Neural cell (in vitro differentiated cells): ENCODE measurements around the gene PRPF40B. TPM values are rescaled to one million over a fixed set of nuclear protein-coding genes. Genes with fewer than 3 reads are reported as not detected.

ENCODE experiments used
- H2AFZ ChIP-seq: fragments of 200-600, 300-800 bp; sonication (generic), shearing (Covaris generic); 2 replicates; pipeline ENCODE4 v1.6.0; 2014; ENCODE audit warnings: low read depth, mild to moderate bottlenecking, antibody characterized with exemption, low read length, moderate library complexity
- H3F3A ChIP-seq: fragments of 200-600 bp; shearing (Covaris generic); 2 replicates; pipeline ENCODE4 v1.6.1; 2016; ENCODE audit warnings: mild to moderate bottlenecking, moderate library complexity, mixed read lengths, antibody characterized with exemption, low read length; ENCODE audit not compliant: insufficient read depth, poor library complexity, severe bottlenecking
- H3K27ac ChIP-seq: fragments of 200-600, 300-800 bp; sonication (generic), shearing (Covaris generic); 2 replicates; pipeline ENCODE4 v1.5.1; 2014; ENCODE audit warnings: mild to moderate bottlenecking, low read length, moderate library complexity
- H3K27me3 ChIP-seq: fragments of 300-800, 200-600 bp; sonication (generic), shearing (Covaris generic); 2 replicates; pipeline ENCODE4 v1.6.0; 2014; ENCODE audit warnings: mild to moderate bottlenecking, low read depth, low read length, moderate library complexity; ENCODE audit not compliant: insufficient read depth
- H3K36me3 ChIP-seq: fragments of 300-800, 200-600 bp; sonication (generic), shearing (Covaris generic); 2 replicates; pipeline ENCODE4 v1.5.1; 2014; ENCODE audit warnings: mild to moderate bottlenecking, antibody characterized with exemption, low read length, moderate library complexity; ENCODE audit not compliant: insufficient read depth
- H3K4me2 ChIP-seq: fragments of 300-800, 200-600 bp; sonication (generic), shearing (Covaris generic); 2 replicates; pipeline ENCODE4 v1.6.0; 2014; ENCODE audit warnings: mild to moderate bottlenecking, low read length
- H3K4me3 ChIP-seq: fragments of 300-800, 200-600 bp; sonication (generic), shearing (Covaris generic); 2 replicates; pipeline ENCODE4 v1.5.1; 2014; ENCODE audit warnings: mild to moderate bottlenecking, low read length, moderate library complexity
- H3K79me2 ChIP-seq: fragments of 200-600 bp; shearing (Covaris generic); replicated peaks from 2 replicates; pipeline ENCODE4 v1.6.0; 2014; ENCODE audit warnings: mild to moderate bottlenecking, low read length, moderate library complexity; ENCODE audit not compliant: insufficient read depth
- H3K9ac ChIP-seq: fragments of 300-800, 200-600 bp; sonication (generic), shearing (Covaris generic); 2 replicates; pipeline ENCODE4 v1.6.1; 2016; ENCODE audit warnings: mild to moderate bottlenecking, low read length, mixed read lengths
- H3K9me2 ChIP-seq: fragments of 200-600 bp; shearing (Covaris generic); 2 replicates; pipeline ENCODE4 v1.6.1; 2016; ENCODE audit warnings: mild to moderate bottlenecking, low read length, mixed read lengths; ENCODE audit not compliant: insufficient read depth
- H3K9me3 ChIP-seq: fragments of 200-600, 300-800 bp; sonication (generic), shearing (Covaris generic); 2 replicates; pipeline ENCODE4 v1.6.1; 2016; ENCODE audit warnings: mild to moderate bottlenecking, mixed run types, low read length, moderate library complexity, mixed read lengths
- H4K20me1 ChIP-seq: fragments of 200-600 bp; shearing (Covaris generic); 2 replicates; pipeline ENCODE4 v1.6.1; 2016; ENCODE audit warnings: mild to moderate bottlenecking, mixed run types; ENCODE audit not compliant: insufficient read depth
- CTCF ChIP-seq: fragments of 450-650 bp; IDR thresholded peaks from 2 replicates; pipeline ENCODE4 v1.5.1; 2014; ENCODE audit warnings: antibody characterized with exemption, mild to moderate bottlenecking, moderate library complexity; ENCODE audit not compliant: poor library complexity, severe bottlenecking
- EP300 ChIP-seq: fragments of 450-650 bp; conservative IDR thresholded peaks from 2 replicates; pipeline ENCODE4 v1.6.1; 2014; ENCODE audit warnings: antibody characterized with exemption, mild to moderate bottlenecking, moderate library complexity; ENCODE audit not compliant: poor library complexity, severe bottlenecking
- EZH2 ChIP-seq: fragments of 200-600, 300-800 bp; shearing (Covaris generic), sonication (generic); IDR thresholded peaks from 2 replicates; pipeline ENCODE4 v1.6.1; 2014; ENCODE audit warnings: antibody characterized with exemption, low read length, borderline replicate concordance, mild to moderate bottlenecking; ENCODE audit not compliant: insufficient read depth, poor library complexity, severe bottlenecking
- MXI1 ChIP-seq: fragments of 450-650 bp; conservative IDR thresholded peaks from 2 replicates; pipeline ENCODE4 v1.6.1; 2014; ENCODE audit warnings: antibody characterized with exemption, mild to moderate bottlenecking; ENCODE audit not compliant: poor library complexity, severe bottlenecking
- POLR2AphosphoS5 ChIP-seq: IDR thresholded peaks from 2 replicates; pipeline ENCODE4 v1.6.1; 2012
- RAD21 ChIP-seq: fragments of 450-650 bp; conservative IDR thresholded peaks from 2 replicates; pipeline ENCODE4 v1.6.1; 2014; ENCODE audit warnings: antibody characterized with exemption, mild to moderate bottlenecking, moderate library complexity
- REST ChIP-seq: IDR thresholded peaks from 2 replicates; pipeline ENCODE4 v1.6.1; 2012; ENCODE audit warnings: borderline replicate concordance
- SMC3 ChIP-seq: fragments of 450-650 bp; conservative IDR thresholded peaks from 2 replicates; pipeline ENCODE4 v1.6.1; 2014; ENCODE audit warnings: antibody characterized with exemption, mild to moderate bottlenecking, moderate library complexity; ENCODE audit not compliant: poor library complexity
- TAF1 ChIP-seq: IDR thresholded peaks from 2 replicates; pipeline ENCODE4 v1.6.1; 2012; ENCODE audit warnings: low read depth
- polyA minus RNA-seq: library from RNA; depleted of rRNA, polyadenylated mRNA; stranded (reverse); fragments of >200 nt; gene quantifications from 2 replicates; pipeline ENCODE4 v1.2.3, GENCODE V29; 2014
- polyA plus RNA-seq: library from polyadenylated mRNA; depleted of rRNA; stranded (reverse); fragments of >200 nt; gene quantifications from 2 replicates; pipeline ENCODE4 v1.2.3, GENCODE V29; 2014

Gene PRPF40B
- 42.0 and 48.4 TPM in 2 replicates for polyA plus RNA-seq
- 23.1 and 28.4 TPM in 2 replicates for polyA minus RNA-seq

- H3K9me2 ChIP-seq = no peaks in the 10 kb centered on the region
- peak within 1 kb of the TSS; percentile 86 for H3K4me3 ChIP-seq
- H3K27me3 ChIP-seq = no peaks in the 10 kb centered on the region
- H2AFZ ChIP-seq = peak within 1 kb of the TSS; percentile 58
- H3K27ac ChIP-seq = no peak within 1 kb of the TSS
- H4K20me1 ChIP-seq = no peaks in the 10 kb centered on the region
- H3K9ac ChIP-seq = peak within 1 kb of the TSS; percentile 47
- H3K36me3 ChIP-seq = no peaks in the 10 kb centered on the region
- no peaks in the 10 kb centered on the region for H3K9me3 ChIP-seq
- H3F3A ChIP-seq = no peaks in the 10 kb centered on the region
- no peaks in the 10 kb centered on the region for H3K79me2 ChIP-seq
- peak within 1 kb of the TSS; percentile 71 for H3K4me2 ChIP-seq
- TF ChIP-seq SMC3 (no peak), MXI1 (peak; percentile 71), CTCF (peak; percentile 61), TAF1 (peak; percentile 38), EP300 (peak; percentile 32), RAD21 (peak; percentile 8), REST (no peak), POLR2AphosphoS5 (peak; percentile 50), EZH2 (no peak)
Observed at GRCh38 chr12:49623142-49623904, at the start of gene PRPF40B. Gene PRPF40B, plus strand, starts transcription at chr12:49623561. Its CDS starts 30 bp downstream, at chr12:49623591.

- Histone ChIP-seq H3K27me3 (no peaks in the 10 kb centered on the region), H4K20me1 (no peaks in the 10 kb centered on the region), H3K9me2 (no peaks in the 10 kb centered on the region), H3K9me3 (no peaks in the 10 kb centered on the region), H3F3A (no peaks in the 10 kb centered on the region), H3K4me2 (no peak overlapping the region), H3K27ac (no peak overlapping the region), H3K4me3 (no peak overlapping the region), H3K9ac (no peak overlapping the region), H3K36me3 (no peaks in the 10 kb centered on the region), H3K79me2 (no peaks in the 10 kb centered on the region), H2AFZ (no peak overlapping the region)
- TF ChIP-seq POLR2AphosphoS5 (no peak), TAF1 (no peak), RAD21 (no peak), EP300 (no peak), REST (no peak), CTCF (no peak), SMC3 (no peak), MXI1 (no peak), EZH2 (no peak)
Observed at GRCh38 chr12:49577589-49578315, 45.6 kb upstream of the PRPF40B start.
